NT2/D1 (cell line): ENCODE measurements around the gene HUS1B.

ENCODE experiments used
- SUZ12 ChIP-seq: IDR thresholded peaks from 2 replicates; pipeline ENCODE4 v1.6.1; 2011; ENCODE audit not compliant: insufficient read length, insufficient read depth; ENCODE audit errors: extremely low read depth
- YY1 ChIP-seq: IDR thresholded peaks from 2 replicates; pipeline ENCODE4 v1.6.1; 2011; ENCODE audit not compliant: insufficient read length, insufficient read depth
- ZNF274 ChIP-seq: IDR thresholded peaks from 2 replicates; pipeline ENCODE4 v1.6.1; 2011; ENCODE audit warnings: mild to moderate bottlenecking, low read depth, low read length

- no peak for TF ChIP-seq SUZ12
- TF ChIP-seq ZNF274: no peak
- TF ChIP-seq YY1: no peak
These were observed 31.9 kb downstream of the HUS1B start for GRCh38 chr6:624979-625378.
